Anterior cingulate cortex (tissue), 58 donors: Measurements from ENCODE around the gene PEAK3.
"Not testable (repeated sequence)": the region's sequence is repeated elsewhere in the genome, so short reads cannot be mapped to it uniquely, and the experiment has no call there.

ENCODE experiments used
- DNase-seq, 58 donors: peaks; one replicate each; lab custom pipeline; 2025; lab: John Stamatoyannopoulos, UW

The PEAK3 gene

DNA sequence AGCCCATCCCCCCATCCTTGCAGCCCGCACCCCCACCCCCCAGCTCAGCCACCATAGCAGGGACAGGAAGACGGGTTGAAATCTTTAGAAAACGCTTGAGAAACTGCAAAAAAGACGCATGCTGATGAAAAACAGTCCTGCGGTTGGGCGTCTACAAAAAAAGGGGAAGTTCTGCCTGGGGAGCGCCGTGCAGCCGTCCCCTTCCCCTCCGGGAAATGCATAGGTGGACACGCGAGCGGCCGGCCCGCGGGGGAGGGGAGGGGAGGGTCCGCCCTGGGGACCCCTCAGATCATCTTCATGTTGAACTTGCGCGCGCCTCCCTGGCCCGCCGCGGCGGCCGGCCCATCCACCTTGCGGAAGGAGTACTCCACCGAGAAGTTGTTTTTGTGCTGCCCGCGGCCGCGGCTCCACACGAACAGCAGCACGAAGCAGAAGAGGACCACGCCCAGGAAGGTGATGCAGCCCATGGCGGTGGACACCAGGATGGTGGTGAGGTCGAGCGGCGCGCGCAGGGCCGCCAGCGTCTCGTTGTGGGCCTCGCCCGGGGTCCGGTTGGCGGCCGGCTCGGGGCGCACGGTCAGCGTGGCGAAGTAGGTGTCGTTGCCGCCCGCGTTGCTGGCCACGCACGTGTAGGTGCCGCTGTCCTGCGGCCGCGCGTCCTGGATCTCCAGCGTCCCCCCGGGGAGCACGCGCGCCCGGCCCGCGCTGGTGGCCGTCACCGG is 7.9 kb upstream of the PEAK3 start:
- DNase-seq: peak in 2 of 58 donors; percentile 25 to 39

DNA sequence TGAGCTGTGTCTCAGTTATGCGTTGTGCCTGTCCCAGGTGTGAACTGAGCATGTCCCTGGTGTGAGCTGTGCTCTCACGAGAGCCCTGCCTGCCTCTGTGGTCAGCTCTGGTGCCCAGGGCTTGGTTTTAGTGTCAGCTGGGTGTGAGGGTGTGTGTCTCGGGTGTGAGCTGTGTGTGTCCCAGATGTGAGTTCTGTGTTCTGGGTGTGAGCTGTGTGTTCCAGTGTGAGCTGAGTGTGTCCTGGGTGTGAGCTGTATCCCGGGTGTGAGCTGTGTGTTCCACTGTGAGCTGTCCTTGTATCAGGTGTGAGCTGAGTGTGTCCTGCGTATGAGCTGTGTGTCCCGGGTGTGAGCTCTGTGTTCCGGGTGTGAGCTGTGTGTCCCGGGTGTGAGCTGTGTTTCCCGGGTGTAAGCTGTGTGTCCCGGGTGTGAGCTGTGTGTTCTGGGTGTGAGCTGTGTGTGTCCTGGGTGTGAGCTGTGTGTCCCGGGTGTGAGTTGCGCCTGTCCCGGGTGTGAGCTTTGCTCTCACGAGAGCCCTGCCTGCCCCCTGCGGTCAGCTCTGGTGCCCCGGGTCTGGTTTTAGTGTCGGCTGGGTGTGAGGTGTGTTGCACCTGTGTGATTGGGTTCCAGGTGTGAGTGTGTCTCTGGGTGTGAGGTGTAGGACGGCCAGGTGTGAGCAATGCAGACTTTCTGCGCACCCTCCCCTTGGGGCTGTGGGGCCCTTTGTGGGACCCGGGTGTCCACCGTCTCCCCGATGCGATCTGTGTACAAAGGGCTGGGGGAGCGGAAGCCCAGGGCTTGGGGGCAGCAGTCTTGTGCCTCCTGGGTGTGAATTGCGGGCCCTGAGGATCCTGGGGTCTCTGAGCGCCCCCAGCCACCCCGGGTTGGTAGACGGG is 7.1 kb upstream of the PEAK3 start:
- no peak for DNase-seq

DNA sequence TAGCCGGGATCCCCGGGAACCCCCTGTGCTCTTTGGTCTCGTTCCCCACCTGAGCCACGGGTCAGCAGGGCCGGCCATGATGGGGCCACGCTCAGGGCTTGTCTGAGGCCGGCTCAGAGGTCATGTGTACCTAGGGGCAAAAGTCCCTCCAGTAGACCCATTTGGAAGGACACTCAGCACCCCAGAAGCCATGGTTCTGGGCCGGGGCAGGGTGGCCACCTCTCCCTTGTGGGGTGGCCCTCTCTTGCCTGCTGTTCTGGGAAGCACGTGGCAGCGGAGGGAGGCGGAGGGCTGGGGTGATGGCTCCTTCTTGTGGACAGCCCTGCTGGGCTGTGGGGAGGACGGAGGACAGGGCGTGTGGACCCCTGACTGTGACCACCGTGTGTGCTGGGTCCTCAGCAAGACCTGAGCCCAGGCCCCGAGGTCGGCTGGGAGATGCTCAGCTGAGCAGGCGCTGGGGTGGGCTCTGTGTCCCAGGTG is 6.4 kb upstream of the PEAK3 start:
- no peak for DNase-seq

DNA sequence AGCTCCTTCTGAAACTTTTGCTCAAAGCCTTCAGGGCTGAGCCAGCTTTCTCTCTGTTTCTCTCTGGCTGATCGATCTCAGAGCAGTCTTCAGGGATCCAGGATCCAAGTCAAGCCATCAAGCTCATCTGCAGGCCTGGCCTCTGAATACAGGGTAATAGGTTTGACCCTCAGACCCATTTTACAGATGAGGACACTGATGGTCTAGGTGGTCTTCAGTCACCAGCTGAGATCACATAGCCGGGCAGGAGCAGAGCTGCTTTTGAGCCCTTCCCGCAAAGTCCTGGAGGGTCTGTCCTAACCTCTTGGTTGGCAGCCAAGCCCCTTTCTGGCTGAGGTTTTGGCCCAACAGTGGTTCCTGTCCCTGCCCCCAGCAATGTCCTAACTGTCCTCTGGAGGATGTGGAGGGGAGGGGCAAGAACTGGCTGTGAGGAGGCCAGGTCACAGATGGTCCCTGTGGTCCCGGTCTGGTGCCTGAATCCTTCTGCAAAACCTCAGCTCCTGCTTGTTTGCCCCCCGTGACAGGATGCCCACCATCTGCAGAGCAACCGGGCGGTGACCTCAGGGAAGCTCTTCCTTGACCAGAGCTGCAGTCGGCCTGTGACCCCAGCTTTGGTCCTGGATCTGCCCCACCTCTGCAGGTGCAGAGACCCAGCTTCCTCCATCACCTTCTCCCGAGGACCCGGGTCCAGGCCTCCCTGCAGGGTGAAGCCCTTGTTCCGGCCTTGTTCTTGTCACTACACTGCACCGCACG is 5.8 kb upstream of the PEAK3 start:
- DNase-seq: no peak

DNA sequence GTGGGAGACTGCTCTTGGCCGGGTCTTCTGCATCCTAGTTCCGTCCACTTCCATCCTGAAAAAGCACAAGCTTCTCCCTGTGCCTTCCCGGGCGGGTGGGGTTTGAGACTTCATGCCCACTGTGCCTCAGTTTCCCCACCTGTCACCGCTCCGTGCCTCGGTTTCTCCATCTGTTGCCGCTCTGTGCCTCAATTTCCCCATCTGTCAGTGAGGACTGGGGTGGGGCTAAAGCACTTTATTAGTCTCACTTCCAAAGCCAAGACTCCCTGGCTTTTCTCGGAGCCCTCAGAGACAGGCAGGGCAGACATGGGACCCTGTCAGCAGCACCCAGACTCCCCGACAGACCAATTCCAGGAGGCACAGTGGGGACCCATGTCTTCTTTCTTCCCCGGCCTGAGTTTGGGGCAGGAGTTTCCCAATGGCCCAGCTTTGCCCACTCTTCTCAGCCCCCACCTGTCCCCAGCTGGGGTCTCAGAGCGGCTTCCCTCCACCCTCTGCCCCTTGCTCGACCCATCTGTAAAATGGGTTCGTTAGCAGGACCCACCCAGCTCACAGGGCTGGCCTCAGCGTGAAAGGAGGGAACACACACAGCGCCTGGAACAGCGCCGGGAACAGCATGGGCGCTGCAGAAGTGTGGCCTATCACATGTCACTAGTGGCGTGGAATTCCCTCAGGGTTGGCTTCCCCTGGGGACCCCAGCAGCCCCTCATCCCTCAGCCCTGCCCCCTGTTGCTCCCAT is 4.6 kb upstream of the PEAK3 start:
- no peak for DNase-seq

DNA sequence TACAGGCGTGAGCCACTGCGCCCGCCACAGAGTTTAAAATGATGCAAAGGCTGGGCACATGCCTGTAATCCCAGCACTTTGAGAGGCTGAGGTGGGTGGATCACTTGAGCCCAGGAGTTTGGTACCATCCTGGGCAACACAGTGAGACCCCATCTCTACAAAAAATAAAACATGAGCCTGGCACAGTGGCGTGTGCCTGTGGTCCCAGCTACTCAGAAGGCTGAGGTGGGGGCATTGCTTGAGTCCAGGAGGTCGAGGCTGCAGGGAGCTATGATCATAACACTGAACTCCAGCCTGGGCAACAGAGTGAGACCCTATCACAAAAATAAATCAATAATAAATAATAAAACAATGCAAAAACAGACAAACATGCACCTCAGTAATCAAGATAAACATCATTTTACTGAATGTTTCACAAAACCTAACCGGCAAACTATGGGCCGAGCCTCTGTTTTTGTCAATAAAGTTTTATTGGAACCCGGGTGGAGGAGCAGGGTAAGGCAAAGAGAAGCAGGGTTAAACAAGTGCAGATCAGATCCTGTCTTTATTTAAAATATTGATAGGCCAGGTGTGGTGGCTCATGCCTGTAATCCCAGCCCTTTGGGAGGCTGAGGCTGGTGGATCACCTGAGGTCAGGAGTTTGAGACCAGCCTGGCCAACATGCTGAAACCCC is 2.0 kb upstream of the PEAK3 start:
- no peak for DNase-seq

DNA sequence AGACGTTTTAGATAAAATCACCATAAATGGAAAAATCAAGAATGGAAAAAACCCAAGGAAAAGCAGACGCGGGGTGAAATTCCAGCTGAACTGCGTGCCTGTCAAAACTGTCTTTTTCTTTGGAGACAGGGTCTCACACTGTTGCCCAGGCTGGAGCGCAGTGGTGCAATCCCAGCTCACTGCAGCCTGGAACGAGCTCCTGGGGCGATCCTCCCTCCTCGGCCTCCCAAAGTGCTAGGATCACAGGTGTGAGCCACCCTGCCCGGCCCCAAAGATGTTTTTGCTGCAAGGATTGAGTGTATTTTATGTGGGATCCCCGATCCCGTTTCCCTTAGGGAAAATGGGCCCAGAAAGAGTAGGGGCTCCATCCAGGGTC is 875 bp upstream of the PEAK3 start:
- no peak for DNase-seq

DNA sequence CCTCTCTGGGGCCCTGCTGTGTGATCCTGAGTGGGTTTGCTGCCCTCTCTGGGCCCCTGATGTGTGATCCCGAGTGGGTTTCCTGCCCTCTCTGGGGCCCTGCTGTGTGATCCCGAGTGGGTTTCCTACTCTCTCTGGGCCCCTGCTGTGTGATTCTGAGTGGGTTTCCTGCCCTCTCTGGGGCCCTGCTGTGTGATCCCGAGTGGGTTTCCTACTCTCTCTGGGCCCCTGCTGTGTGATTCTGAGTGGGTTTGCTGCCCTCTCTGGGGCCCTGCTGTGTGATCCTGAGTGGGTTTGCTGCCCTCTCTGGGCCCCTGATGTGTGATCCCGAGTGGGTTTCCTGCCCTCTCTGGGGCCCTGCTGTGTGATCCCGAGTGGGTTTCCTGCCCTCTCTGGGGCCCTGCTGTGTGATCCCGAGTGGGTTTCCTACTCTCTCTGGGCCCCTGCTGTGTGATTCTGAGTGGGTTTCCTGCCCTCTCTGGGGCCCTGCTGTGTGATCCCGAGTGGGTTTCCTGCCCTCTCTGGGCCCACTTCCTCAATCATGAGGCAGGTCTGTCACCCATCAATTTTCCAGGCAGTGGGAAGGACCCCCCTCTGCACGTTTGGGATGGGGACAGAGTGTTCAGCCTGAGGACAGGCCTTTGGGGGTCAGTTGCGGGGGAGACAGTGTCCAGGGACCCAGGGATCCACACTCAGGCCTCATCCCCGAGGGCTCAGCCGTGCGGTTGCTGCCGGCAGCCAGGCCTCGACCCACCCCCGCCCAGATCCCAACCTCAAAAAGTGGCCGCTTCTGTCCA is 512 bp downstream of the PEAK3 start:
- not testable (repeated sequence) for DNase-seq

DNA sequence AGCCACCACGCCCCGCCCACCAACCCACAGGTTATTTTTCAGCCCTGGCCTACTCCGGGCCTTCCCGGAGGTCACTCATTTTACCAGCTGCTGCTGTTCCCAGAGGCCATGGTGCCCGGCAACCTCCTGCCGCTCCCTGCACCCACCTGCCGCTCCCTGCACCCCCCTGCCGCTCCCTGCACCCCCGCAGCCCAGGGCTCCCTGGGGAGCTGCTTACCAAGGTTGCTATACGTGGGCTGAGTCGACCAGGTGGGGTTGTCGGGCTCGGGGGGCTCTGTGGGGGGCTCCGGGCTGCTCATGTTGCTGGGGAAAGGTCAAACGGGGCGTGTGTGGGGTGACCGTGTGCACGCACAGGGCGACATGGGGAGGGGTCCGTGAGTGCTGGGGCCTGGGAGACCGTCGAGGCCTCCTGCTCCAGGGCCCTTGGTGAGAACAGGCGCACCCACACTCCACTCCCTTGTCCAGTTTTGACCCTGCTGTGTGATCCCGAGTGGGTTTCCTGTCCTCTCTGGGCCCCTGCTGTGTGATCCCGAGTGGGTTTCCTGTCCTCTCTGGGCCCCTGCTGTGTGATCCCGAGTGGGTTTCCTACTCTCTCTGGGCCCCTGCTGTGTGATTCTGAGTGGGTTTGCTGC is 1.2 kb downstream of the PEAK3 start:
- DNase-seq: no peak

DNA sequence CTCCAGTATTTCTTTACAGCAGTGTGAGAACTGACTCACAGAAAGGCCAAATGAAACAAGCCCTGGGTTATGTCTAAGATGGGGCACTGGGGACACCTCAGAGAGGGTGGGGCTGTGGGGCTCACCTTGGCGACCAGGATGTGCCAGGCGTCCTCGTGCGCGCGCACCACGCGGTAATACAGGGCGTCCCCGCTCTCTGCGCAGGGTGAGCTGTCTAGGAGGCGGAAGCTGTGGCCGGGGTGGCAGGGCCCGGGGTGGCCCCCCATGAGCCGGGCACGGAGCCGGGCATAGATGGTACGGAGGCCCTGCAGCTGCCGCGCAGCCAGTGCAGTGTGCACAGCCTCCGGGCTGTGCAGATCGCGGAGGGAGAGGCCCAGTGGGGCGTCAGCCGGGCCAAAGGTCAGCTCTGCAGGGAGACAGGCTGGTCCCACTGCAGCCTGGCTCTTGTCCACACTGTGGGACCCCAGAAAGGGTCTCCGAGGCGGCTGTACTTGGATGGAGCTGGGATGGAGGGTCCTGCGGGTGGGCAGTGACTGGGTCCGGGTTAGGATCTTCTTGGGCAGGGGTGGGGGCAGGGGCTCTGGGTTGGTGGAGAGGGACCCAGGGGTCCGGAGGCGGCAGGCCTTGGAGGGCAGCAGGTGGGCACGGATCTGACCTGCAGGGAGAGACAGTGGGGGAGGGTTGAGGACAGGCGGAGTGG is 3.4 kb downstream of the PEAK3 start:
- no peak for DNase-seq

DNA sequence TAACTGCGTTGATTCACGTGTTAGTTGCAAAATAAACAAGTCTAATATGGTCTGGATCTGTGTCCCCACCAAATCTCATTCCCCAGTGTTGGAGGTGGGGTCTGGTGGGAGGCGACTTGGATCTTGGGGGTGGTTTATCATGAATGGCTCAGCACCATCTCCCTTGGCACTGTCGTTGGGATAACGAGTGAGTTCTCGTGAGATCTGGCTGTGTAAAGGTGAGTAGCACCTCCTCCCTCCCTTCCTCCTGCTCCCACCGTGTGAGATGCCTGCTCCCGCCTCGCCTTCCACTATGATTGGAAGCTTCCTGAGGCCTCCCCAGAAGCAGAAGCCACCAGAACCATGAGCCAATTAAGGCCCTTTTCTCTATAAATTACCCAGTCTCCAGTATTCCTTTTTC is 4.8 kb downstream of the PEAK3 start:
- DNase-seq: no peak

DNA sequence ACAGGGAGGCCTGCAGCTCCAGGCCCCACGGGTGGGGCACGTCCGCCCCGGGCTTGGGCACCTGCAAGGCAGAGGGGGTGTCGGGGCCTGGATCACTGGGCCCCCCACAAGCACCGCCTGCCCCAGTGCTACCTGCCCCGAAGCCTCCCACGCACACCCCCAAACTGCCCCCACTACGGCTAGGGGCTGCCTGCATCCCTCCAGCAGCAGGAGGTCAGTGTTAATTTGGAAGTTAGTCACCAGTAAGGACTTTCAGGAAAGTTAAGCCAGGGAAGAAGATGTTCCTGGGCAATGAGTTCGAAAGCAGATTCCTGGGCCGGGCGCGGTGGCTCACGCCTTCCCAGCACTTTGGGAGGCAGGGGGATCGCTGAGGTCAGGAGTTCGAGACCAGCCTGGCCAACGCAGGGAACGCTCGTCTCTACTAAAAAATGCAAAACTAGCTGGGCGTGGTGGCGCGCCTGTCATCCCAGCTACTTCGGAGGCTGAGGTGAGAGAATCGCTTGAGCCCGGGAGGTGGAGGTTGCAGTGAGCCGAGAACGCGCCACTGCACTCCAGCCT is 5.5 kb downstream of the PEAK3 start:
- no peak for DNase-seq

DNA sequence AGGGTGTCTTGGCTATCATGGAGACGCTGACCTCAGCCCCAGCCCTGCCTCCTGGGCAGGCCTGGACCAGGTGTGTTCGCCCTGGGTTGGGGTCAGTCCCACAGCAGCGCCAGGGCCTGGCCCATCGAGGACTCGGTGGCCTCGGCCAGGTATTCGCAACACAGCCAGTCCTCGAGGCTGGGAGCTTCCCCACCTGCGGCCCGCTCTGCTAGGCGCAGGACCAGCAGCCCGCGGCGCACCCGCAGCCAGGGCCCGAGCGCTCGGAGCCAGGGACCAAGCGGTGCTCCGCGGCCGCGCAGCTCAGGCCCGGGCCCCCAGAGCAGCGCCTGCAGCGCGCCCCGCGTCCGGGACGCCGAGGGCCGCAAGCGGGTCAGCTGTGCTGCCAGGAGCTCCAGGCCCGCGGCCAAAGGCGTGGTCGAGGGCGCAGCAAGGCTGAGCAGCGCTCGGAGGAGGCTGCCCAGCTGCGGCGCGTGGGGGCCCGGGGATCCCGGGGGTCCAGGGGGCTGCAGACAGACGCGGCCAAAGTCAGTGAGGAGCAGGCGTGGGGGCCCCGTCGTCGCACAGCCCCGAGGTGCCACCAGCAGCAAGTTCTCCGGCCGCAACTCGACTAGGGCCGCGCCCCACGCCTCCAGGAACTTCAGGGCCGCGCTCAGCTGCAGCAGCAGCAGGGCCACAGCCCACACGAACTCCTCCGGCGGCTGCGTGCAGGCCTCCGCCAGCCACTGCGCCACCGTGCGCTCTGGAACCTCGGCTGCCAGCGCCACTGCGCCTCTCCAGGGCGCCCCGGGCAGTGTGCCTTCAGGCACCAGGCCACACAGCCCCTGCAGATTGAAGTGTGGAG is 6.2 kb downstream of the PEAK3 start:
- peak in 3 of 58 donors; percentile 15 to 18 (median 16) for DNase-seq

DNA sequence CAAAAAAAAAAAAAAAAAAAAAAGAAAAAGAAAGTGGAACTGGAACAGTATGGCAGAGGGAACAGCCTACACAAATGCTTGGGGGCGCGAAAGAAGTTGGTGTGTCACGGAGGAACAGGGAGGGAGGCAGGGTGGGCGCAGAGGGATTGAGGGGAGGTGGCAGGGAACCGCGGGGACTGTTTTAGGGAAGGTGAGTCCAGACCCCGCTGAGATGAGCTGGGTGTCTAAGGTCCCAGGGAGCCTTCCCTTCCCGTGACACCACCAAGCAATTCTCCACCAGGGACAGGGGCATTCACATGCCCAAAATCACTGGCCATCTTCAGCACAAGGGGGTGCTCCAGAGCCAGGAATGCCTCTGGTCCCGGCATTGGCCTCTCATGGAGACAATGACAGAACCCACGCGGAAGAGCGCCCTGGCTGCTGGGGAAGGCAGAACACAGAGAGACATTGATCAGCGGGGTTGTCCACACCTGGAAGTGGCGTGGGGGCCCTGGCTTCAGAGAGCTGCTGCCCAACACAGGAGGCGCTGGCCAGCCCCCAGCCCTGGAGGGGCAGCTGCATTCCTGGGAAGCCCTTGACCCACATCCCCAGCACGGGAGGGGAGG is 6.9 kb downstream of the PEAK3 start:
- DNase-seq: peak in 54 of 58 donors; percentile 15 to 86 (median 48)

DNA sequence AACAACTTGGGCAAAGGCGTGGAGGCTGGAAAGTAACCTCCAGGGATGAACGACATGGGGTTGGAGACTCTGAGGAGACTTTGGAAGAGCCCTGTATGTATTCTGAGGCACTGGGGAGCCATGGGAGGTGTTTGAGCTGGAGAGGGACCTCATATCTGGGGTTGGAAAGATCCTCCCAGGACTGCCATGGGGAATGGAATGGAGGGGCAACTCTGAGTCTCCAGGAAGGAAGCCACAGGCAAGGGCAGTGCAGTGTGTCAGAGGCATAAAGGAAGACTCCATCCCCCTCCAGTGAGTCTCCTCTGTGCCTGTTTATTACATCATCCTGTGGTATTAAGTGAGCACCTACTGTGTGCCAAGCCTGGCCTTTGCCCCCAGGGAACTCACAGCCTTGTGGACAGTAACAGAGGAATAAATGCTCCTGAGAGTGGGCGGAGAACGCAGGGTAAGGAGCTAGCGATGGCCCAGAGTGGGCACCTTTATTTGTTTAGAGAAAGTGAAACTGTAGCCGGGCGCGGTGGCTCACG is 7.7 kb downstream of the PEAK3 start:
- DNase-seq: no peak
